Stimulated activated CD4-positive, alpha-beta T cell treated with anti-CD3 and anti-CD28 coated beads, Interleukin-15, amount 100 ng/mL, for 48 hours (primary cell): ENCODE measurements around the gene PLA2G2E.

ENCODE experiments used
- DNase-seq, 2 donors: peaks; one replicate each; pipeline ENCODE4 v3.0.0-alpha.2; 2020; ENCODE audit warnings: low read depth in 2 of 2

The PLA2G2E gene

GRCh38 chr1:19923137-19923952 is at the start of gene PLA2G2E:
PLA2G2E (minus strand) TSS chr1:19923617; CDS start chr1:19923559, 58 bp downstream.
- no peak for DNase-seq

GRCh38 chr1:19971664-19972063 is 48.2 kb upstream of the PLA2G2E start:
- DNase-seq, result no peak

- no peak for DNase-seq
Observed at GRCh38 chr1:19969898-19970660, 46.7 kb upstream of the PLA2G2E start.

GRCh38 chr1:19967808-19968207 is 44.4 kb upstream of the PLA2G2E start:
- DNase-seq, result no peak

GRCh38 chr1:19964542-19964941 is 41.1 kb upstream of the PLA2G2E start:
- DNase-seq, result no peak

- DNase-seq, result no peak
Observed at GRCh38 chr1:19963636-19964035, 40.2 kb upstream of the PLA2G2E start.

- no peak for DNase-seq
Observed at GRCh38 chr1:19960591-19960990, 37.2 kb upstream of the PLA2G2E start.

GRCh38 chr1:19957779-19958178 is 34.4 kb upstream of the PLA2G2E start:
- DNase-seq, result no peak

- DNase-seq, result no peak
Observed at GRCh38 chr1:19955534-19956170, 32.2 kb upstream of the PLA2G2E start.

- no peak for DNase-seq
Observed at GRCh38 chr1:19954059-19954458, 30.6 kb upstream of the PLA2G2E start.

GRCh38 chr1:19949016-19949415 is 25.6 kb upstream of the PLA2G2E start:
- no peak for DNase-seq

- no peak for DNase-seq
Observed at GRCh38 chr1:19946971-19947370, 23.6 kb upstream of the PLA2G2E start.

GRCh38 chr1:19946331-19946751 is 22.9 kb upstream of the PLA2G2E start:
- DNase-seq, result no peak

- DNase-seq, result no peak
Observed at GRCh38 chr1:19945914-19946313, 22.5 kb upstream of the PLA2G2E start.

GRCh38 chr1:19942657-19943056 is 19.2 kb upstream of the PLA2G2E start:
- no peak for DNase-seq

- DNase-seq, result no peak
Observed at GRCh38 chr1:19942088-19942487, 18.7 kb upstream of the PLA2G2E start.

- no peak for DNase-seq
Observed at GRCh38 chr1:19941206-19941568, 17.8 kb upstream of the PLA2G2E start.

- no peak for DNase-seq
Observed at GRCh38 chr1:19940486-19941205, 17.2 kb upstream of the PLA2G2E start.

GRCh38 chr1:19938472-19938871 is 15.1 kb upstream of the PLA2G2E start:
- no peak for DNase-seq

- DNase-seq, result no peak
Observed at GRCh38 chr1:19936061-19936750, 12.8 kb upstream of the PLA2G2E start.

GRCh38 chr1:19934336-19934735 is 10.9 kb upstream of the PLA2G2E start:
- no peak for DNase-seq
